ENCODE data around the gene NUP107.

The NUP107 gene

GRCh38 chr12:68727776-68728175 is 41.0 kb downstream of the NUP107 start:
- Histone ChIP-seq H3K27ac (ENCODE audit: low read depth, low read length) (no peak overlapping the region), H3K4me3 (ENCODE audit: low read depth in 1 of 2, low read length in 2 of 2) (no peak overlapping the region), H3K27me3 (ENCODE audit: control insufficient read depth in 1 of 2, insufficient read depth in 2 of 2, low read length in 2 of 2) (no peaks in the 10 kb centered on the region), H3K9me3 (ENCODE audit: control insufficient read depth in 1 of 2, low read length in 2 of 2) (no peaks in the 10 kb centered on the region), H3K4me1 (ENCODE audit: control insufficient read depth in 1 of 2, insufficient read depth in 2 of 2, low read length in 2 of 2) (no peaks in the 10 kb centered on the region), H3K36me3 (ENCODE audit: control insufficient read depth in 1 of 2, insufficient read depth in 2 of 2, low read length in 2 of 2) (peaks cover 0 to 25% of the 10 kb centered on the region in 2 donors), H3K9ac (ENCODE audit: low read depth in 1 of 2, low read length in 2 of 2) (no peak overlapping the region)

GRCh38 chr12:68733661-68734071 is 46.9 kb downstream of the NUP107 start:
- peaks cover 12 to 44% of the 10 kb centered on the region in 2 donors for H3K36me3 ChIP-seq (ENCODE audit: control insufficient read depth in 1 of 2, insufficient read depth in 2 of 2, low read length in 2 of 2)
- no peaks in the 10 kb centered on the region for H3K27me3 ChIP-seq (ENCODE audit: control insufficient read depth in 1 of 2, insufficient read depth in 2 of 2, low read length in 2 of 2)
- no peaks in the 10 kb centered on the region for H3K4me1 ChIP-seq (ENCODE audit: control insufficient read depth in 1 of 2, insufficient read depth in 2 of 2, low read length in 2 of 2)
- no peak overlapping the region for H3K27ac ChIP-seq (ENCODE audit: low read depth, low read length)
- no peak overlapping the region for H3K9ac ChIP-seq (ENCODE audit: low read depth in 1 of 2, low read length in 2 of 2)
- H3K4me3 ChIP-seq (ENCODE audit: low read depth in 1 of 2, low read length in 2 of 2) = no peak overlapping the region
- no peaks in the 10 kb centered on the region for H3K9me3 ChIP-seq (ENCODE audit: control insufficient read depth in 1 of 2, low read length in 2 of 2)

- no peaks in the 10 kb centered on the region for H3K4me1 ChIP-seq (ENCODE audit: control insufficient read depth in 1 of 2, insufficient read depth in 2 of 2, low read length in 2 of 2)
- H3K4me3 ChIP-seq (ENCODE audit: low read depth in 1 of 2, low read length in 2 of 2) = no peak overlapping the region
- H3K9me3 ChIP-seq (ENCODE audit: control insufficient read depth in 1 of 2, low read length in 2 of 2) = no peaks in the 10 kb centered on the region
- peaks cover under 1 to 22% of the 10 kb centered on the region in 2 donors for H3K36me3 ChIP-seq (ENCODE audit: control insufficient read depth in 1 of 2, insufficient read depth in 2 of 2, low read length in 2 of 2)
- no peaks in the 10 kb centered on the region for H3K27me3 ChIP-seq (ENCODE audit: control insufficient read depth in 1 of 2, insufficient read depth in 2 of 2, low read length in 2 of 2)
- H3K27ac ChIP-seq (ENCODE audit: low read depth, low read length) = no peak overlapping the region
- no peak overlapping the region for H3K9ac ChIP-seq (ENCODE audit: low read depth in 1 of 2, low read length in 2 of 2)
These were observed 53.1 kb downstream of the NUP107 start for GRCh38 chr12:68739891-68740290.

- H3K27ac ChIP-seq (ENCODE audit: low read depth, low read length) = no peak overlapping the region
- H3K27me3 ChIP-seq (ENCODE audit: control insufficient read depth in 1 of 2, insufficient read depth in 2 of 2, low read length in 2 of 2) = no peaks in the 10 kb centered on the region
- peaks cover 0 to 6% of the 10 kb centered on the region in 2 donors for H3K36me3 ChIP-seq (ENCODE audit: control insufficient read depth in 1 of 2, insufficient read depth in 2 of 2, low read length in 2 of 2)
- H3K4me3 ChIP-seq (ENCODE audit: low read depth in 1 of 2, low read length in 2 of 2) = no peak overlapping the region
- H3K9me3 ChIP-seq (ENCODE audit: control insufficient read depth in 1 of 2, low read length in 2 of 2) = no peaks in the 10 kb centered on the region
- H3K4me1 ChIP-seq (ENCODE audit: control insufficient read depth in 1 of 2, insufficient read depth in 2 of 2, low read length in 2 of 2) = peaks cover 8 to 9% of the 10 kb centered on the region in 2 donors
- H3K9ac ChIP-seq (ENCODE audit: low read depth in 1 of 2, low read length in 2 of 2) = no peak overlapping the region
These were observed 56.6 kb downstream of the NUP107 start for GRCh38 chr12:68743356-68743755.

GRCh38 chr12:68745376-68745903 is 58.7 kb downstream of the NUP107 start:
- Histone ChIP-seq H3K4me3 (ENCODE audit: low read depth in 1 of 2, low read length in 2 of 2) (peak overlapping the region; percentile 73 to 92), H3K9me3 (ENCODE audit: control insufficient read depth in 1 of 2, low read length in 2 of 2) (no peaks in the 10 kb centered on the region), H3K4me1 (ENCODE audit: control insufficient read depth in 1 of 2, insufficient read depth in 2 of 2, low read length in 2 of 2) (peaks cover 8 to 9% of the 10 kb centered on the region in 2 donors), H3K27ac (ENCODE audit: low read depth, low read length) (peak overlapping the region; percentile 70), H3K27me3 (ENCODE audit: control insufficient read depth in 1 of 2, insufficient read depth in 2 of 2, low read length in 2 of 2) (no peaks in the 10 kb centered on the region), H3K36me3 (ENCODE audit: control insufficient read depth in 1 of 2, insufficient read depth in 2 of 2, low read length in 2 of 2) (peaks cover 0 to 6% of the 10 kb centered on the region in 2 donors), H3K9ac (ENCODE audit: low read depth in 1 of 2, low read length in 2 of 2) (peak overlapping the region; percentile 68 to 89)

GRCh38 chr12:68745904-68746571 is 59.3 kb downstream of the NUP107 start, which contains the start of gene SLC35E3:
SLC35E3 (plus strand) TSS chr12:68746176; CDS start chr12:68746378, 202 bp downstream.
- Histone ChIP-seq H3K4me3 (ENCODE audit: low read depth in 1 of 2, low read length in 2 of 2) (peak within 1 kb of the TSS; percentile 73 to 92), H3K9me3 (ENCODE audit: control insufficient read depth in 1 of 2, low read length in 2 of 2) (no peaks in the 10 kb centered on the region), H3K4me1 (ENCODE audit: control insufficient read depth in 1 of 2, insufficient read depth in 2 of 2, low read length in 2 of 2) (peaks cover 8 to 9% of the 10 kb centered on the region in 2 donors), H3K27me3 (ENCODE audit: control insufficient read depth in 1 of 2, insufficient read depth in 2 of 2, low read length in 2 of 2) (no peaks in the 10 kb centered on the region), H3K36me3 (ENCODE audit: control insufficient read depth in 1 of 2, insufficient read depth in 2 of 2, low read length in 2 of 2) (peaks cover 0 to 7% of the 10 kb centered on the region in 2 donors), H3K27ac (ENCODE audit: low read depth, low read length) (peak within 1 kb of the TSS; percentile 70), H3K9ac (ENCODE audit: low read depth in 1 of 2, low read length in 2 of 2) (peak within 1 kb of the TSS; percentile 68 to 89)

GRCh38 chr12:68746572-68747180 is 59.9 kb downstream of the NUP107 start:
- Histone ChIP-seq H3K27me3 (ENCODE audit: control insufficient read depth in 1 of 2, insufficient read depth in 2 of 2, low read length in 2 of 2) (no peaks in the 10 kb centered on the region), H3K4me1 (ENCODE audit: control insufficient read depth in 1 of 2, insufficient read depth in 2 of 2, low read length in 2 of 2) (peaks cover 8 to 9% of the 10 kb centered on the region in 2 donors), H3K27ac (ENCODE audit: low read depth, low read length) (no peak overlapping the region), H3K36me3 (ENCODE audit: control insufficient read depth in 1 of 2, insufficient read depth in 2 of 2, low read length in 2 of 2) (peaks cover 0 to 8% of the 10 kb centered on the region in 2 donors), H3K9me3 (ENCODE audit: control insufficient read depth in 1 of 2, low read length in 2 of 2) (no peaks in the 10 kb centered on the region), H3K4me3 (ENCODE audit: low read depth in 1 of 2, low read length in 2 of 2) (peak overlapping the region; percentile 73 to 92), H3K9ac (ENCODE audit: low read depth in 1 of 2, low read length in 2 of 2) (peak overlapping the region; percentile 56 to 89)

GRCh38 chr12:68749443-68749842 is 62.7 kb downstream of the NUP107 start:
- Histone ChIP-seq H3K4me3 (ENCODE audit: low read depth in 1 of 2, low read length in 2 of 2) (no peak overlapping the region), H3K9ac (ENCODE audit: low read depth in 1 of 2, low read length in 2 of 2) (no peak overlapping the region), H3K4me1 (ENCODE audit: control insufficient read depth in 1 of 2, insufficient read depth in 2 of 2, low read length in 2 of 2) (peaks cover 8 to 9% of the 10 kb centered on the region in 2 donors), H3K9me3 (ENCODE audit: control insufficient read depth in 1 of 2, low read length in 2 of 2) (no peaks in the 10 kb centered on the region), H3K27me3 (ENCODE audit: control insufficient read depth in 1 of 2, insufficient read depth in 2 of 2, low read length in 2 of 2) (no peaks in the 10 kb centered on the region), H3K36me3 (ENCODE audit: control insufficient read depth in 1 of 2, insufficient read depth in 2 of 2, low read length in 2 of 2) (peaks cover 5 to 17% of the 10 kb centered on the region in 2 donors), H3K27ac (ENCODE audit: low read depth, low read length) (no peak overlapping the region)

- H3K4me3 ChIP-seq (ENCODE audit: low read depth in 1 of 2, low read length in 2 of 2) = no peak overlapping the region
- peaks cover 5 to 17% of the 10 kb centered on the region in 2 donors for H3K36me3 ChIP-seq (ENCODE audit: control insufficient read depth in 1 of 2, insufficient read depth in 2 of 2, low read length in 2 of 2)
- no peaks in the 10 kb centered on the region for H3K27me3 ChIP-seq (ENCODE audit: control insufficient read depth in 1 of 2, insufficient read depth in 2 of 2, low read length in 2 of 2)
- H3K9ac ChIP-seq (ENCODE audit: low read depth in 1 of 2, low read length in 2 of 2) = no peak overlapping the region
- no peak overlapping the region for H3K27ac ChIP-seq (ENCODE audit: low read depth, low read length)
- H3K4me1 ChIP-seq (ENCODE audit: control insufficient read depth in 1 of 2, insufficient read depth in 2 of 2, low read length in 2 of 2) = peaks cover 8 to 9% of the 10 kb centered on the region in 2 donors
- no peaks in the 10 kb centered on the region for H3K9me3 ChIP-seq (ENCODE audit: control insufficient read depth in 1 of 2, low read length in 2 of 2)
These were observed 63.1 kb downstream of the NUP107 start for GRCh38 chr12:68749861-68750260.

- Histone ChIP-seq H3K4me3 (ENCODE audit: low read depth in 1 of 2, low read length in 2 of 2) (no peak overlapping the region), H3K9ac (ENCODE audit: low read depth in 1 of 2, low read length in 2 of 2) (no peak overlapping the region), H3K4me1 (ENCODE audit: control insufficient read depth in 1 of 2, insufficient read depth in 2 of 2, low read length in 2 of 2) (peaks cover 8 to 9% of the 10 kb centered on the region in 2 donors), H3K27ac (ENCODE audit: low read depth, low read length) (no peak overlapping the region), H3K9me3 (ENCODE audit: control insufficient read depth in 1 of 2, low read length in 2 of 2) (no peaks in the 10 kb centered on the region), H3K36me3 (ENCODE audit: control insufficient read depth in 1 of 2, insufficient read depth in 2 of 2, low read length in 2 of 2) (peaks cover 5 to 20% of the 10 kb centered on the region in 2 donors), H3K27me3 (ENCODE audit: control insufficient read depth in 1 of 2, insufficient read depth in 2 of 2, low read length in 2 of 2) (no peaks in the 10 kb centered on the region)
These were observed 63.7 kb downstream of the NUP107 start for GRCh38 chr12:68750506-68750905.

Measured in duodenal mucosa (tissue), 2 donors.